ENCODE results near the gene SPINT4.
"Not testable (repeated sequence)": the region's sequence is repeated elsewhere in the genome, so short reads cannot be mapped to it uniquely, and the experiment has no call there.

Gene SPINT4

GRCh38 chr20:45722047-45722446 is at the start of gene SPINT4:
SPINT4 (plus strand) TSS chr20:45722347; CDS start chr20:45722368, 21 bp downstream.
- no peak for DNase-seq

- DNase-seq = no peak
Measured at GRCh38 chr20:45672765-45673164, 49.4 kb upstream of the SPINT4 start.

GRCh38 chr20:45679650-45680049 is 42.5 kb upstream of the SPINT4 start:
- no peak for DNase-seq

- DNase-seq = no peak
Measured at GRCh38 chr20:45685896-45686295, 36.3 kb upstream of the SPINT4 start.

- DNase-seq = not testable (repeated sequence)
Measured at GRCh38 chr20:45693346-45693745, 28.8 kb upstream of the SPINT4 start.

GRCh38 chr20:45695496-45695895 is 26.7 kb upstream of the SPINT4 start:
- DNase-seq = no peak

- DNase-seq = no peak
Measured at GRCh38 chr20:45701104-45701503, 21.0 kb upstream of the SPINT4 start.

- no peak for DNase-seq
Measured at GRCh38 chr20:45701873-45702272, 20.3 kb upstream of the SPINT4 start, which contains the start of gene WFDC13. WFDC13 (plus strand) TSS chr20:45702038; CDS start chr20:45702124, 86 bp downstream.

GRCh38 chr20:45704969-45705637 is 17.0 kb upstream of the SPINT4 start, which contains the start of gene WFDC10B:
WFDC10B (minus strand) TSS chr20:45705019; CDS start chr20:45685992, 19,027 bp downstream.
- DNase-seq = no peak

- not testable (repeated sequence) for DNase-seq
Measured at GRCh38 chr20:45716141-45716688, 5.9 kb upstream of the SPINT4 start.

- no peak for DNase-seq
Measured at GRCh38 chr20:45725134-45725533, 3.0 kb downstream of the SPINT4 start.

GRCh38 chr20:45727044-45727443 is 4.9 kb downstream of the SPINT4 start:
- DNase-seq = no peak

GRCh38 chr20:45732199-45732598 is 10.1 kb downstream of the SPINT4 start:
- DNase-seq = no peak

GRCh38 chr20:45735552-45735951 is 13.4 kb downstream of the SPINT4 start:
- no peak for DNase-seq

GRCh38 chr20:45735988-45736387 is 13.8 kb downstream of the SPINT4 start:
- DNase-seq = no peak

GRCh38 chr20:45742596-45742995 is 20.4 kb downstream of the SPINT4 start:
- no peak for DNase-seq

GRCh38 chr20:45745015-45745414 is 22.9 kb downstream of the SPINT4 start:
- DNase-seq = no peak

GRCh38 chr20:45751721-45752120 is 29.6 kb downstream of the SPINT4 start:
- no peak for DNase-seq

GRCh38 chr20:45752746-45753145 is 30.6 kb downstream of the SPINT4 start:
- peak; percentile 35 for DNase-seq

GRCh38 chr20:45758096-45758495 is 35.9 kb downstream of the SPINT4 start:
- DNase-seq = no peak

- DNase-seq = not testable (repeated sequence)
Measured at GRCh38 chr20:45759921-45760320, 37.8 kb downstream of the SPINT4 start.

- not testable (repeated sequence) for DNase-seq
Measured at GRCh38 chr20:45761966-45762365, 39.8 kb downstream of the SPINT4 start.

- not testable (repeated sequence) for DNase-seq
Measured at GRCh38 chr20:45764618-45765282, 42.6 kb downstream of the SPINT4 start.

GRCh38 chr20:45765307-45765875 is 43.2 kb downstream of the SPINT4 start:
- DNase-seq = no peak
